CD14-positive monocyte (primary cell): ENCODE results near the gene TNFRSF25. TPM values are rescaled to one million over a fixed set of nuclear protein-coding genes. Genes with fewer than 3 reads are reported as not detected.

Experiments used
- DNase-seq, 3 donors: peaks; one replicate each; pipeline ENCODE4 v3.0.0-alpha.2; 2011 to 2022
- H2AFZ ChIP-seq: 2 replicates; pipeline ENCODE4 v1.6.0; 2012; ENCODE audit warnings: mild to moderate bottlenecking, low read depth, low read length, inconsistent platforms; ENCODE audit not compliant: insufficient read depth, poor library complexity, severe bottlenecking
- H3K27ac ChIP-seq, 2 donors: 1 replicate in 1 of 2; 2 replicates in 1 of 2; pipeline ENCODE4 v1.5.1; 2012 to 2013; ENCODE audit warnings: low read length in 2 of 2, control low read depth in 1 of 2, inconsistent platforms in 1 of 2, low read depth in 1 of 2, mild to moderate bottlenecking in 1 of 2
- H3K27me3 ChIP-seq, 2 donors: one replicate each; pipeline versions ENCODE4 v1.6.0 to v1.6.1; 2011 to 2013; ENCODE audit warnings: low read length in 2 of 2; ENCODE audit not compliant: control insufficient read depth in 2 of 2, insufficient read depth in 2 of 2
- H3K36me3 ChIP-seq, 2 donors: replicated peaks in 1 of 2; 1 replicate in 1 of 2; 2 replicates in 1 of 2; pipeline versions ENCODE4 v1.5.1 to v1.6.1; 2012 to 2013; ENCODE audit warnings: low read length in 2 of 2, control low read depth in 1 of 2, inconsistent platforms in 1 of 2, mild to moderate bottlenecking in 1 of 2; ENCODE audit not compliant: insufficient read depth in 2 of 2, control insufficient read depth in 1 of 2
- H3K4me1 ChIP-seq, 2 donors: 1 replicate in 1 of 2; 2 replicates in 1 of 2; pipeline versions ENCODE4 v1.5.1 to v1.6.1; 2012 to 2013; ENCODE audit warnings: low read length in 2 of 2, control low read depth in 1 of 2, inconsistent platforms in 1 of 2, mild to moderate bottlenecking in 1 of 2, moderate library complexity in 1 of 2; ENCODE audit not compliant: insufficient read depth in 2 of 2, control insufficient read depth in 1 of 2
- H3K4me2 ChIP-seq: replicated peaks from 2 replicates; pipeline ENCODE3; 2012; ENCODE audit warnings: low read length, moderate library complexity, mild to moderate bottlenecking; ENCODE audit not compliant: poor library complexity, severe bottlenecking; ENCODE audit errors: extremely low read depth
- H3K4me3 ChIP-seq, 3 experiments: fragments of 200-600 bp in 1 of 3; sonication (generic) in 1 of 3; replicated peaks in 1 of 3; 1 replicate in 2 of 3; 2 replicates in 1 of 3; pipeline ENCODE4 v1.5.1; 2011 to 2013; ENCODE audit warnings: low read length in 3 of 3, mild to moderate bottlenecking in 3 of 3, control low read depth in 2 of 3, low read depth in 2 of 3, inconsistent platforms in 1 of 3, moderate library complexity in 1 of 3
- H3K79me2 ChIP-seq: 2 replicates; pipeline ENCODE4 v1.6.0; 2012; ENCODE audit warnings: mild to moderate bottlenecking, control low read depth, inconsistent platforms, low read length, moderate library complexity; ENCODE audit not compliant: insufficient read depth
- H3K9ac ChIP-seq: 2 replicates; pipeline ENCODE4 v1.6.0; 2017; ENCODE audit warnings: low read length, mild to moderate bottlenecking; ENCODE audit not compliant: insufficient read depth, poor library complexity, severe bottlenecking
- H3K9me3 ChIP-seq, 2 donors: replicated peaks in 1 of 2; 1 replicate in 1 of 2; 2 replicates in 1 of 2; pipeline versions ENCODE4 v1.5.1 to v1.6.1; 2012 to 2013; ENCODE audit warnings: low read length in 2 of 2, control low read depth in 1 of 2; ENCODE audit not compliant: control insufficient read depth in 1 of 2, insufficient read depth in 1 of 2
- H4K20me1 ChIP-seq: 2 replicates; pipeline ENCODE4 v1.6.0; 2012; ENCODE audit warnings: mild to moderate bottlenecking, low read length, control low read depth, moderate library complexity; ENCODE audit not compliant: insufficient read depth
- H3K27ac Mint-ChIP-seq, 7 donors: one replicate each; pipeline ENCODE4 v1.8.0; 2020; ENCODE audit warnings: mild to moderate bottlenecking in 7 of 7, mixed read lengths in 7 of 7, moderate library complexity in 6 of 7, inconsistent platforms in 2 of 7
- H3K27me3 Mint-ChIP-seq, 3 donors: one replicate each; pipeline ENCODE4 v1.8.0; 2021 to 2022; ENCODE audit warnings: low read depth in 3 of 3, mild to moderate bottlenecking in 3 of 3, mixed read lengths in 3 of 3, moderate library complexity in 3 of 3, inconsistent platforms in 1 of 3
- H3K36me3 Mint-ChIP-seq, 2 donors: one replicate each; pipeline ENCODE4 v1.8.0; 2020; ENCODE audit warnings: mixed read lengths in 2 of 2, inconsistent platforms in 1 of 2, mild to moderate bottlenecking in 1 of 2
- H3K4me1 Mint-ChIP-seq: one replicate; pipeline ENCODE4 v1.8.0; 2020; ENCODE audit warnings: mild to moderate bottlenecking, mixed read lengths
- H3K4me3 Mint-ChIP-seq, 2 donors: one replicate each; pipeline ENCODE4 v1.8.0; 2020; ENCODE audit warnings: mild to moderate bottlenecking in 2 of 2, mixed read lengths in 2 of 2, moderate library complexity in 1 of 2
- H3K9me3 Mint-ChIP-seq, 7 donors: one replicate each; pipeline ENCODE4 v1.8.0; 2020 to 2022; ENCODE audit warnings: mixed read lengths in 7 of 7, mild to moderate bottlenecking in 6 of 7, moderate library complexity in 6 of 7, inconsistent platforms in 2 of 7
- CTCF ChIP-seq: fragments of 200-600 bp; IDR thresholded peaks from one replicate; pipeline ENCODE4 v1.8.0; 2022; ENCODE audit warnings: antibody characterized with exemption, mild to moderate bottlenecking
- WGBS: methylation state at CpG from one replicate; pipeline ENCODE4 v1.1.5; 2013; ENCODE audit warnings: missing lambda C conversion rate; ENCODE audit not compliant: insufficient coverage; 5-methylcytosine and 5-hydroxymethylcytosine counted together
- intact Hi-C, 2 donors: fragments of 100-400 bp; cut with micrococcal nuclease; formaldehyde crosslinking; loops; one replicate each; pipeline versions ENCODE4 v1.15.0 to v1.15.1; 2023
- polyA plus RNA-seq, 3 donors: library from polyadenylated mRNA; depleted of rRNA in 1 of 3; unstranded in 2 of 3; stranded (reverse) in 1 of 3; fragments of 300-500 nt in 2 of 3; fragments of >200 nt in 1 of 3; fragmentation: Illumina TruSeq in 2 of 3; gene quantifications; 1 replicate in 2 of 3; 2 replicates in 1 of 3; pipeline ENCODE4 v1.2.3, GENCODE V29; 2012 to 2021

Gene TNFRSF25
- polyA plus RNA-seq, 3 donors = 0.33 to 3.0 (median 0.48) TPM

GRCh38 chr1:6488602-6489382 is 22.8 kb upstream of the TNFRSF25 start:
- H3K36me3 Mint-ChIP-seq = no peaks in the 10 kb centered on the region
- WGBS = 96% methylated on average over 5 of the region's 13 CpGs
- no peak for TF ChIP-seq CTCF
- Histone ChIP-seq H3K4me3 (no peak overlapping the region), H3K27ac (no peak overlapping the region), H3K36me3 (no peaks in the 10 kb centered on the region), H3K27me3 (peaks cover 8 to 57% of the 10 kb centered on the region in 2 donors), H3K9me3 (no peaks in the 10 kb centered on the region), H3K4me1 (peaks cover 9 to 10% of the 10 kb centered on the region in 2 donors), H3K79me2 (no peaks in the 10 kb centered on the region), H3K9ac (no peak overlapping the region), H2AFZ (no peak overlapping the region), H4K20me1 (no peaks in the 10 kb centered on the region), H3K4me2 (no peak overlapping the region)
- intact Hi-C loops = loop anchor here in 1 of 2 donors (5.0 kb wide), 1 partner anchor 729 kb away; no protein-coding TSS in a partner anchor
- H3K4me1 Mint-ChIP-seq = peaks cover 5% of the 10 kb centered on the region
- peaks cover 0 to 6% (median 2%) of the 10 kb centered on the region in 7 donors for H3K9me3 Mint-ChIP-seq
- H3K27me3 Mint-ChIP-seq = peaks cover 52 to 80% (median 57%) of the 10 kb centered on the region in 3 donors
- no peak overlapping the region for H3K4me3 Mint-ChIP-seq
- no peak overlapping the region for H3K27ac Mint-ChIP-seq
- DNase-seq = no peak

GRCh38 chr1:6487804-6488484 is 22.0 kb upstream of the TNFRSF25 start:
- Histone ChIP-seq H3K9me3 (no peaks in the 10 kb centered on the region), H3K9ac (no peak overlapping the region), H3K4me1 (peaks cover 9 to 10% of the 10 kb centered on the region in 2 donors), H3K27me3 (peaks cover 8 to 65% of the 10 kb centered on the region in 2 donors), H3K4me3 (no peak overlapping the region), H3K79me2 (no peaks in the 10 kb centered on the region), H4K20me1 (no peaks in the 10 kb centered on the region), H3K4me2 (no peak overlapping the region), H3K27ac (no peak overlapping the region), H3K36me3 (no peaks in the 10 kb centered on the region), H2AFZ (no peak overlapping the region)
- 91% methylated on average over 10 of the region's 14 CpGs for WGBS
- peaks cover 5% of the 10 kb centered on the region for H3K4me1 Mint-ChIP-seq
- peak overlapping the region in 1 of 2 donors; percentile 43 for H3K4me3 Mint-ChIP-seq
- no peak for TF ChIP-seq CTCF
- H3K9me3 Mint-ChIP-seq = peaks cover 0 to 6% (median 2%) of the 10 kb centered on the region in 7 donors
- DNase-seq = no peak
- intact Hi-C loops = loop anchor here in 1 of 2 donors (5.0 kb wide), 1 partner anchor 729 kb away; no protein-coding TSS in a partner anchor
- no peaks in the 10 kb centered on the region for H3K36me3 Mint-ChIP-seq
- H3K27ac Mint-ChIP-seq = no peak overlapping the region
- H3K27me3 Mint-ChIP-seq = peaks cover 57 to 85% (median 62%) of the 10 kb centered on the region in 3 donors
